Kidney capillary endothelial cell (primary cell): ENCODE results near the gene PNLIP.

Source experiments
- DNase-seq: peaks from one replicate; pipeline ENCODE4 v3.0.0-alpha.2; 2018; ENCODE audit warnings: low spot score

PNLIP gene

DNA sequence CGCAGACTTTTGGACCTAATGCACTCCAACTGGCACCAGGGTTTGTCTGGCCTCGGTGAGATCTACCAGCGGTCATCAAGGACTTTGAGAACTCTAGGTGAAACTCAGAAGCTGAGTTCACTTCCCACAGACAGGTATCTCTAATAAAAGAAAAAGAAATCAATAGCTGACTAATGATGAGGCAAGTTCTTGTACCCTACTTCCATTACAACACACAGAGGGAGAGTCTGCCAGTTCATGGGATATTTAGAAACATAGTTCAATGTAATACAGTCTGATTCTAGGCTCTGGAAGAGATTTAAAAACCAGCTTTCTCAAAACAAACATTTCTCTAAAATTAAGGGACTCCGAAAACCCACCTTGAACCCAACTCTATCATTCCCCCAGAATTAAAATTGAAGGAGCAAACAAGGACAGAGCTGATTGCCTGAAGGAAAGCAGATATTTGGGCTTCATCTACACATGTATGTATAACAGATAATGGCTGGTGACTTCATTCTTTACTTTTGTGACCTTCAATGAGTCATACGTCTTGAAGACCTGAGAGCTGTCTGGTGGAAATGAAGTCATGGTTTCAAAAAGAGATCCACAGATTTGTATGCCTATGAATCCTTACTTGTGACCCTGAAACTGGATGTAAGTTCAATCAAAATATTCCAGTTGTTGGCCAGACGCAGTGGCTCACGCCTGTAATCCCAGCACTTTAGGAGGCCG, 42.3 kb downstream of the PNLIP start:
- no peak for DNase-seq

DNA sequence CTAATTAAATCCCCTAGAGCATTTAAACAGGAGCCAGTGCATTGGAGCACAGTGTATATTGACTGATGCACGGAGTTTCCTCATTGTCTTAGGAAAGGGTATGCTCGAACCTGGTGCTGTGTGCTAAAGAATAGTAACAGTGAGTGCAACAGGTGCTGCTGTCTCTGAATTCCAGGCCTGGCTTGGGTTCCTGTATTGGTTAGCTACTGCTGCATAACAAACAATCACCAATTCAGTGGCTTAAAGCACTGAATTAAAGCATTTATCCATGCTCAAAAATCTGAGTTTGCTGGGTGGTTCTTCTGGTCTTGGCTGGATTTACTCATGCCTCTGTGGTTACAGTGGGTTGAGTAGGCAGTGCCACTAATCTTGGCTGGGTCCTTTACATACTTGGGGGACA, 43.3 kb downstream of the PNLIP start:
- no peak for DNase-seq

GRCh38 chr10:116589926-116590325, 44.2 kb downstream of the PNLIP start:
- DNase-seq: no peak

DNA sequence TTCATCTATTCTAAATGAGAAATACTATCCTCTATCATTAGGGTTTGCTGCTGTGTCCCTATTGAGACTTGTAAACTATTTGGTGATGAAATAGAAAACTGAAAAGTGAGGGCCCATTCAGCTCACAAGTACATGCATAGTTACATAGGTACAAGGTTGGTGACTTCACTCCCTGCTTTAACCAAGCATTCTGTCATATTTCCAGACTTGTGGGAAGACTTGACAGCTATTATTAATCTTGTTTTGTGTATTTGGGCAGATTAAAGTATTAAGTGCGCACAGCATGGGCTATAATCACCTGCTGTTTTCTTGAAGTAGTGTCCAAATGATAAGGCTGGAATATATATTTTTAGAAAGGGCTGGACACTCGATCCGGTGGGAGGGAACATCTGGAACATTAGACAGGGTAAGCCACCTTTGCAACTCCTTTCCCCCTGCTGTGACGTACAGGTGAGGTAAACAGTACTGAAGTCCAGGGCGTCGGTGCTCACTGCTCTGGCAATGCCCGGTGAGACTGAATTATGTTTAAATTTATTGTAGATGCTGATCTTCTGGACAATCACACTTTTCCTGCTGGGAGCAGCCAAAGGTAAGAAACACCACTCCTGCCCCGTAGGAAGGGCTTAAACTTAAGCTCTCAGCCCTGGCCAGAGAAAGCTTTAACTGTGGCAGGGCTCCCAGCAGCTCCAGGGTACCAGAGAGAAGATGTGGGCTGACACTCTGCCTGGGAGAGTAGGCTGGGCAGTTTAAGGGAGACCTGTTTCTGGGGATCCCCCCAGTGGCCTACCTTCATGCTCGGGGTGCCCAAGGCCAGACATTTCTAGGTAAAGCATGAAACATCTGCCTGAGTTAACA, 45.1 kb downstream of the PNLIP start, which contains the start of gene PNLIPRP1:
Gene PNLIPRP1, plus strand, starts transcription at position 370 of the 855 bp plus-strand sequence. Its CDS starts 171 bp downstream, at position 541.
- no peak for DNase-seq

- DNase-seq: no peak
These were observed 47.5 kb downstream of the PNLIP start for GRCh38 chr10:116593139-116593740.

DNA sequence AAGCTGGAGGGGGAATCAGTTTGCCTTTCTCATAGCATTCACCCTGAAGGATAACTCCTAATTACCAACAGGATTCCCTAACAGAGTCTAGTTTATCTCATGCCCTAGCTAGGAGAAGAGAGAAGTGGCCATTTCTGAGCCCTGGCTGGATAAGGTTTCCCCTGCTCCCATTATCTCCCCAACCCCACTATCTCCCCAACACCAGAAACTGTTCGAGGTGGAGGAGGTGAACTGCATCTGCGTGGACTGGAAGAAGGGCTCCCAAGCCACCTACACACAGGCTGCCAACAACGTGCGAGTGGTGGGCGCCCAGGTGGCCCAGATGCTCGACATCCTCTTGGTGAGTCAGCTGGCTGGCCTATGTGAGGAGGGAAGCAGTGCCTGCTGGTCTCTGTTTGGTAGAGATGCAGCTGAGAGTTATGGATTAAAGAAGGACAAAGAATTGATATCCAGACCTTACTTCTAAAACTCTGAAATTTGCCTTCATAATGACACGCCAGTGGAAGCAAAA, 48.8 kb downstream of the PNLIP start:
- no peak for DNase-seq

GRCh38 chr10:116596062-116596461, 50.3 kb downstream of the PNLIP start:
- DNase-seq: no peak

- no peak for DNase-seq
These were observed 51.8 kb downstream of the PNLIP start for GRCh38 chr10:116597543-116597942.

DNA sequence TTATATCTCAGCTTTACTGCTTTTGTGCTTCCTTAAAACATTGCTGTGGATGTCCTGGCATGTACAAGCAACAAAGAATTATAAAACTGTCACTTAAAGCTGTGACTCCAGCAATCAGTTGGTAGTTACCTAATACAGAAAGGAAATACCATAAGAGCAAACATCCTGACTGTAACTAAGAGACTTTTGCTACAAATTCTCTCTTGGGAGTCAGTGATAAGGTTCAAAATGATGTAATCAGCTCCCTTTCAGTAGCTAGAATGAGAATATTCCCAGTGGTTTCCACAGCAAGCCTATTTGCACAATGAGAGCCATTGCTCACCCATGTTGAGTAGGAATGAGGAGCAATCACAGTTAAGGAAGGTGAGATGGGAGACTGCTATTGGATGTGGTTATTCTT, 52.6 kb downstream of the PNLIP start:
- no peak for DNase-seq

- DNase-seq: no peak
These were observed 54.3 kb downstream of the PNLIP start for GRCh38 chr10:116599991-116600390.

- DNase-seq: no peak
These were observed 57.1 kb downstream of the PNLIP start for GRCh38 chr10:116602648-116603400.

GRCh38 chr10:116606061-116606483, 60.3 kb downstream of the PNLIP start:
- no peak for DNase-seq

DNA sequence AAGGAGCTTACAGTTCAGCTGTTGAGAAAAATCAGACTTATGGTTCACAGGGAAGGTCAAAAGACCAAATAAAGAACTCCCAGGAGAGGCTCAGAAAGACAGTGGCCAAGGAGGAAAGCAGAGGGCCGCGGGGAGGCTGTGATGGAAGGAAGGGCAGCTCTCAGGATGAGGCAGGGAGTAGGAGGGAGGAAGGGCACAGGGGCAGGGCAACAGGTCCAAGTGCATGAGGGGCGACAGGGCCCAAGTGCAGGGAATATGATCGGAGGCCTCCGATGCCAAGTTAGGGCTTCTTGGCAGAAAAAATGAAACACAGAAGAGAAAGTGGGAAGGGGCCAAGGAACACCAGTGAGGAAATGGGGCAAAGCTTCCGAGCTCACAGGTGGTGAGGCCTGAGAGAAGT, 61.6 kb downstream of the PNLIP start:
- DNase-seq: no peak

DNA sequence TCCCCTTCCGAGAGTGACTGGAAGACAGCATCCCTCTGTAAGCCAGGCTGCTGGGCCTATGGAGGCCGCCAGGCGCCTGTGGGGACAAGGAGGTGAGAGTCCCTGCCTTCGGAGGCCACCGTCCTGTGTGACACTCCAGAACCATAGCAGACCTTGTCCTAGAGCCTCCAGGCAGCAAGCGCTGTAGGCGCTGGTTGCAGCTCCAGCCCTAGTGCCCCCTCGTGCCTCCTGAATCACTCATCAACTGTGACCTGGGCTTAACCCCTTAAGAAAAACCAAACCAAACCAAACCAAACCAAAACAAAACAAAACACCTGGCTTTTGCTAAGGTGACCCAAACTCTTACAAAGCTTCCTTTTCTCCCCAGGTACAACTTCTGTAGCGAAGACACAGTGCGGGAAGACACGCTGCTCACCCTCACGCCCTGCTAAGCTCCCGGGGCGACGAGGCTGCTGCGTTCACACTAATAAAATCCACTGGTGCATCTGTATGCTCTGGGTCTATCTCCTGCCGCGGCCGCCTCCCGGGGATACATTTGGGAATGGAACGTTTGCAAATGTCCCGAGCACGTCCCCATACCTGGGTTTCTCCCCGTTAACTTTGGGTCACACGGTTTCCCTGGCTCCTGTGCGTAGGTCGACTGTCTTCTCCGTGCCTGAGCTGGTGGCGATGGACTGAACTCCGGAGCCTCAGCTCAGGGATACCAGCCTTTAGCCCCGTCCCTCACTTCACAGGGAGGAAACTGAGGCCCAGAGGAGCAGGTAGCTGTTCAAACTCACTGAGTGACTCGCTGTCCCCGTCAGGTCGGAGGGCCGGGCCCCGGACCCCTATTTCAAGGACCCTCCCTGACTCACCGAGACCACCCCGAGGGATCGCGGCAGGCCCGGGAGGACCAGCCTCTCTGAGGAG, 63.2 kb downstream of the PNLIP start:
- DNase-seq: no peak

GRCh38 chr10:116610443-116611152, 64.9 kb downstream of the PNLIP start:
- DNase-seq: no peak

DNA sequence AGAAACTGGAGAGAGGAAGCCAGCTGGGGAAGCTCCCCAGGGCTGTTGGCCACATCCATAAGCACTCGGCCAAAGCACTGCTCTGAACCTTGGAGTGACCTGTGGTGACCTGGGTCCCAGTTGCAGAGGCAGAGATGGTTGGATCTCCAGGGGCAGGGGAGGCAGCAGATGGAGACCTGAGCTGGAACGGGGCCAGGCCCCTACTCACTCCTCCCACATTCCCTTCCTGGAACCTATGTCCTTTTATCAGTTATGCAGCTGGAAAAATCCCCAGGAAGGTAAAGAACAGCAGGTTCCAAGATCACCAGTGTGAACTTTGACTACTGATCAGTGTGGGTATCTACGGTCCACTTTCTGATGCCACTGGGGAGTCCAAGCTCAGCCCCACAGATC, 65.4 kb downstream of the PNLIP start:
- no peak for DNase-seq

GRCh38 chr10:116612107-116612769, 66.5 kb downstream of the PNLIP start:
- no peak for DNase-seq

- DNase-seq: no peak
These were observed 67.7 kb downstream of the PNLIP start for GRCh38 chr10:116613471-116613870.

GRCh38 chr10:116614796-116615195, 69.1 kb downstream of the PNLIP start:
- DNase-seq: no peak
